GM21723 (cell line): ENCODE results near the gene KIF3C.

Source experiments
- ATAC-seq: cut with Tn5 transposase; IDR thresholded peaks from one replicate; pipeline ENCODE4 v1.9.1; 2021; ENCODE audit warnings: mild to moderate bottlenecking, moderate library complexity; ENCODE audit not compliant: unreplicated experiment

The KIF3C gene

GRCh38 chr2:25881764-25882163 is 100.5 kb downstream of the KIF3C start:
- ATAC-seq: no peak

DNA sequence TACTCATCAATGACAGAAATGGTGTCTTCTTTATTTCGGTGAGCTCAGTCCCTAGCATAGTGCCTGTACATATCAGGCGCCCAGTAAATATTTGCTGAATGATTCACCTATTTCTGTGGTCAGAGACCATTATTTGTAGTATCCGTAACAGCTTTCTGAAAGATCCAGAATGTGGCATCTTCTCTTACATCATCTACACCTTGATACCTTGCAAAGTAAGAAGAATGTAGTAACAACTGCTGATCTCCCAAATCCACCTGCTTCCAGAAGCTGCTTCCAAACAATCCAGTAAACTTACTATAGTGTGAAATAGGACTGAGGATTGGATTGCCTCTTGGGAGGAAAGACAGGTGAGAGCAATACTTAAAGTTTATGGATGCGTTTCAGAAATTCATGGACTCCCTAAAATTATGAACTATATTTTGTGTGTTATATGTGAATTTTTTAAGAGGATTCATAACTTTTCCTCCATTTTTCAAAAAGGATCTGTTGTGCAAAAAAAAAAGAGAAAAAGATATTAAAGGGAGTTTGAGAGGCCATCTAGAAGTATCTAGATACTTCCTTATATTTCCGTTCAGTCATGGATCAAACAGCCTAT is 103.1 kb downstream of the KIF3C start:
- ATAC-seq: no peak

GRCh38 chr2:25878361-25879132 is 103.8 kb downstream of the KIF3C start, which contains the start of gene ASXL2:
ASXL2 (minus strand) TSS chr2:25878487; CDS start chr2:25878222, 265 bp downstream.
- peak; percentile 91 for ATAC-seq

DNA sequence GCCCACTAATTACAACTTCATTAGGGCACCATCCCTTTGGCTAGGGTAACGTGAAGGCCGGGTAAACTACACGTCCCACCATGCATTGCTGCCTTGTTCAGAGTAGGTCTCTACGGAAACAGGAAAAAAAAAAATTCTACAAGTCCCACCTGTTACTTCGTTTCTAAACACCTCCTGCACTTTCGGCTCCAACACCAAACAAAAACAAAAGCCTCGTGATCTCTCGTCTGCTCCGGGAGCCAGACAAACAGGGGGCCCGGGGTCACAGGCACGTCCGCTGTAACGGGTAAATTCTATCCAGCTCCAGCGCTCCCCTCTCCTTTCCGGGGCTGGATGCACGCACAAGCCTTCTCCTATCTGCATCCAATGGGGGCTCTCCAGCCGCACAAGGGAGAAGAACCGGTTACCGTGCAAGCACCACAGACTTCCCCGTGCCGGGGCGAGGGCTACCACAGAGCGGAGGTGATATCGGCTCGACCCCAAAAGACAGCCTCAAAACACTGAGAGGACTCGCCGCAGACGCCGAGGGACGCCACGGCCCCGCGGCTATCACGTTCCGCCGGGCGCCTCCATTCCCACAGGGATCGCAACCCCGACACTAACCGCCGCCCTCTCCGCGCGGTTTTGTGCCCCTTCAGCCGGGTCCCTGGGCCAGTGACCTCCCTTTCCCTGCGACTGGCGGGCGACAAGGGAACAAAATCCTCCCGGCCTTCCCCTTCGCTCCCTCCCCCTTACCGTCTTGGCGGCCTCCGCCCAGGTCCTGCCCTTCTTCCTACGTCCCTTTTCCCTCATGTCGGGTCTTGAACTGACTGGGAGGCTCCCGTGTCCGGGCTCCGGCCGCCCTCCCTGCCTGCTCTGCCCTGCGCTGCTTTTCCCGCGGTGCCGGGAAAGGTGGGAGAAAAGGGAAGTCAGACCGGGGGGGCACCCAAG is 104.6 kb downstream of the KIF3C start:
- peak; percentile 57 for ATAC-seq
